SK-N-SH (cell line): ENCODE results near the gene EXOC4. TPM values are rescaled to one million over a fixed set of nuclear protein-coding genes. Genes with fewer than 3 reads are reported as not detected.

Experiments
- CTCF ChIA-PET: fragments of 300-600, 350-600 bp; formaldehyde crosslinking; extraction: SDS; loops from one replicate; lab custom pipeline; 2021; lab: Yijun Ruan, JAX
- POLR2A ChIA-PET: fragments of 350-600 bp; sonication (Branson Sonifier 250); formaldehyde crosslinking; extraction: SDS; loops from one replicate; lab custom pipeline; 2020; ENCODE audit warnings: antibody characterized with exemption, inconsistent platforms; lab: Yijun Ruan, JAX
- DNase-seq: peaks from one replicate; pipeline ENCODE4 v3.0.0; 2012
- H2AFZ ChIP-seq: fragments of 200-600 bp; sonication (generic); 2 replicates; pipeline ENCODE4 v1.8.1; 2016; ENCODE audit warnings: antibody characterized with exemption, mild to moderate bottlenecking, low read depth
- H3F3A ChIP-seq: fragments of 200-600 bp; sonication (generic); replicated peaks from 2 replicates; pipeline ENCODE3; 2016; ENCODE audit warnings: antibody characterized with exemption, mild to moderate bottlenecking; ENCODE audit not compliant: insufficient read depth
- H3K27ac ChIP-seq, 2 experiments: fragments of 200-500 bp in 1 of 2; fragments of 200-600 bp in 1 of 2; sonication (Bioruptor generic) in 1 of 2; sonication (generic), shearing (Covaris generic) in 1 of 2; 2 replicates each; pipeline versions ENCODE4 v1.5.1 to v1.6.1; 2014 to 2016; ENCODE audit warnings: low read depth in 2 of 2, inconsistent platforms in 1 of 2, low read length in 1 of 2, mild to moderate bottlenecking in 1 of 2, mixed read lengths in 1 of 2
- H3K27me3 ChIP-seq: fragments of 200-600 bp; sonication (generic), shearing (Covaris generic); 2 replicates; pipeline ENCODE4 v1.6.1; 2016; ENCODE audit warnings: mixed run types; ENCODE audit not compliant: insufficient read depth
- H3K36me3 ChIP-seq, 2 experiments: fragments of 200-500 bp in 1 of 2; fragments of 200-600 bp in 1 of 2; sonication (Bioruptor generic) in 1 of 2; sonication (generic) in 1 of 2; replicated peaks in 1 of 2; 2 replicates each; pipeline versions ENCODE3 to v1.5.1; 2014 to 2016; ENCODE audit warnings: low read length in 1 of 2, mild to moderate bottlenecking in 1 of 2; ENCODE audit not compliant: insufficient read depth in 2 of 2, control insufficient read depth in 1 of 2
- H3K4me1 ChIP-seq, 2 experiments: fragments of 200-500 bp in 1 of 2; fragments of 200-600 bp in 1 of 2; sonication (Bioruptor generic) in 1 of 2; sonication (generic), shearing (Covaris generic) in 1 of 2; 2 replicates each; pipeline versions ENCODE4 v1.5.1 to v1.6.1; 2014 to 2016; ENCODE audit warnings: low read depth in 1 of 2, low read length in 1 of 2, mixed run types in 1 of 2; ENCODE audit not compliant: insufficient read depth in 2 of 2, control insufficient read depth in 1 of 2
- H3K4me2 ChIP-seq: fragments of 200-600 bp; sonication (generic), shearing (Covaris generic); 2 replicates; pipeline ENCODE4 v1.6.1; 2017; ENCODE audit warnings: mixed run types
- H3K4me3 ChIP-seq, 2 experiments: fragments of 200-500 bp in 1 of 2; fragments of 200-600 bp in 1 of 2; sonication (Bioruptor generic) in 1 of 2; sonication (generic), shearing (Covaris generic) in 1 of 2; 2 replicates each; pipeline versions ENCODE4 v1.5.1 to v1.8.1; 2014 to 2016; ENCODE audit warnings: low read depth in 2 of 2, inconsistent platforms in 1 of 2, low read length in 1 of 2, mild to moderate bottlenecking in 1 of 2, mixed read lengths in 1 of 2, moderate library complexity in 1 of 2
- H3K79me2 ChIP-seq: fragments of 200-600 bp; sonication (generic); 2 replicates; pipeline ENCODE4 v1.8.1; 2017; ENCODE audit warnings: mild to moderate bottlenecking; ENCODE audit not compliant: insufficient read depth
- H3K9ac ChIP-seq: fragments of 200-600 bp; sonication (generic); 2 replicates; pipeline ENCODE4 v1.6.1; 2017; ENCODE audit warnings: mixed run types
- H3K9me2 ChIP-seq: fragments of 200-600 bp; sonication (generic); 2 replicates; pipeline ENCODE4 v1.6.1; 2017; ENCODE audit warnings: mixed run types
- H3K9me3 ChIP-seq: fragments of 200-600 bp; sonication (generic); 2 replicates; pipeline ENCODE4 v1.6.1; 2017; ENCODE audit warnings: mixed run types, mild to moderate bottlenecking, moderate library complexity
- H4K20me1 ChIP-seq: fragments of 200-600 bp; sonication (generic); 2 replicates; pipeline ENCODE4 v1.6.1; 2017; ENCODE audit warnings: mild to moderate bottlenecking, mixed run types; ENCODE audit not compliant: insufficient read depth
- CHD2 ChIP-seq: fragments of 150-350 bp; IDR thresholded peaks from 2 replicates; pipeline ENCODE4 v1.6.1; 2018; ENCODE audit warnings: low read length; ENCODE audit not compliant: partially characterized antibody
- EP300 ChIP-seq, 2 experiments: IDR thresholded peaks; 2 replicates each; pipeline versions ENCODE4 v1.4.0 to v1.6.1; 2012; ENCODE audit warnings: borderline replicate concordance in 1 of 2, low read depth in 1 of 2, low read length in 1 of 2
- EZH2phosphoT487 ChIP-seq: fragments of 200-600 bp; sonication (generic); IDR thresholded peaks from 2 replicates; pipeline ENCODE4 v1.6.1; 2017; ENCODE audit warnings: low read depth, mixed run types, mild to moderate bottlenecking, antibody characterized with exemption, moderate library complexity, borderline replicate concordance
- GATA2 ChIP-seq: sonication (generic); formaldehyde crosslinking; IDR thresholded peaks from 2 replicates; pipeline ENCODE4 v1.5.0; 2020; ENCODE audit warnings: mild to moderate bottlenecking, missing genetic modification reagents
- MEF2A ChIP-seq: IDR thresholded peaks from 2 replicates; pipeline ENCODE4 v1.4.0; 2012; ENCODE audit warnings: low read depth, borderline replicate concordance
- SIN3A ChIP-seq: IDR thresholded peaks from 2 replicates; pipeline ENCODE4 v1.6.1; 2012; ENCODE audit warnings: low read depth, mild to moderate bottlenecking, low read length, moderate library complexity, borderline replicate concordance
- TAF1 ChIP-seq: IDR thresholded peaks from 2 replicates; pipeline ENCODE4 v1.6.1; 2012; ENCODE audit warnings: low read depth, mild to moderate bottlenecking, low read length, moderate library complexity, borderline replicate concordance
- TCF12 ChIP-seq: IDR thresholded peaks from 2 replicates; pipeline ENCODE4 v1.4.0; 2012
- WGBS: methylation state at CpG from one replicate; pipeline ENCODE4 v1.1.6; 2017; ENCODE audit warnings: low lambda C conversion rate; 5-methylcytosine and 5-hydroxymethylcytosine counted together
- polyA plus RNA-seq, 3 experiments: library from polyadenylated mRNA; depleted of rRNA; stranded (reverse); fragments of >200 nt; gene quantifications; 2 replicates each; pipeline ENCODE4 v1.2.3, GENCODE V29; 2012
- TF ChIP-seq, protein P1 (sequence below): fragments of 150-350 bp; IDR thresholded peaks from 2 replicates; pipeline ENCODE4 v1.6.1; 2016; ENCODE audit warnings: mild to moderate bottlenecking, low read depth, low read length
- TF ChIP-seq, protein P2 (sequence below): IDR thresholded peaks from 2 replicates; pipeline ENCODE4 v1.4.0; 2012; ENCODE audit warnings: low read depth
- TF ChIP-seq, protein P3 (sequence below): fragments of 150-350 bp; IDR thresholded peaks from 2 replicates; pipeline ENCODE4 v1.6.1; 2017; ENCODE audit warnings: antibody characterized with exemption, low read length, low read depth, borderline replicate concordance
- TF ChIP-seq, protein P4 (sequence below): IDR thresholded peaks from 2 replicates; pipeline ENCODE4 v1.4.0; 2012; ENCODE audit warnings: low read depth, borderline replicate concordance

EXOC4 gene
- polyA plus RNA-seq, 1 of the 3 experiments (the other 2 are of a cell fraction) = 37.3 TPM

DNA sequence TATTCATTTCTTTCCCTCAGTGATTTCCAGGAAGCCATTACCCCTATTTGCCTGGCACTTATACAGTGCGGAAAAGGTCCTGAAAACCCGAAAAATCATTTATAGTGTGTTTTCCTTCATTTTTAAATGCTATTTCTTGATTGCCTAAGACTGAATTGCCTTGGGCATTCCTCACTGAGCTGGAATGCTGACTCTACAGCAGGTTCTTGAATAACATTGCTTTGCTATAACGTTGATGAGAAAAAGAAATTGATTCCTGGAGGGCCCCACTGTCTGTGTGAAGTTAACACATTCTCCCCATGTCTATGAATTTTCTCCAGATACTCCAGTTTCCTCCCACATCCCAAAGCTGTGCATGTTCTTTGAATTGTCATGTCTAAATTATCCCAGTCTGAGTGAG lies 308.5 kb downstream of the EXOC4 start (continued):
- TF ChIP-seq, protein P1, sequence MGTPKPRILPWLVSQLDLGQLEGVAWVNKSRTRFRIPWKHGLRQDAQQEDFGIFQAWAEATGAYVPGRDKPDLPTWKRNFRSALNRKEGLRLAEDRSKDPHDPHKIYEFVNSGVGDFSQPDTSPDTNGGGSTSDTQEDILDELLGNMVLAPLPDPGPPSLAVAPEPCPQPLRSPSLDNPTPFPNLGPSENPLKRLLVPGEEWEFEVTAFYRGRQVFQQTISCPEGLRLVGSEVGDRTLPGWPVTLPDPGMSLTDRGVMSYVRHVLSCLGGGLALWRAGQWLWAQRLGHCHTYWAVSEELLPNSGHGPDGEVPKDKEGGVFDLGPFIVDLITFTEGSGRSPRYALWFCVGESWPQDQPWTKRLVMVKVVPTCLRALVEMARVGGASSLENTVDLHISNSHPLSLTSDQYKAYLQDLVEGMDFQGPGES = no peak

DNA sequence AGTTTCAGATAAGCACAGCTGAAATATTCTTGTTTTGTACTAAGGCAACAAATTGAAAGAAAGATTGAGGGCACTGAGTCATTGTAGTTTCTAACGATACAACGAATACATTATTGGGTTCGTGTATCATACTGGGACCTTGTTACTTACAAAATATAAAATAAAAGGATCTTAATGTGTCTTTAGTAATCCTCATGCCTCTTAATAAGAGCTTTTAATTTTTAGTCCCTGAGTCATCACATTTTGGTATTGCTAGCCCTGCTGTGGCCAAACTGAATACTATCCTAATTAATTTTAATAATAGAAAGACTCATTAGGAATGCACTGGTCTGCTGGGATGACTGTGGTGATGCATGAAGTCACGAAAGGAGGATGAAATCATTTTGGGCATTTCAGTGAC lies 309.7 kb downstream of the EXOC4 start:
- Histone ChIP-seq H3K36me3 (peaks cover 4 to 22% of the 10 kb centered on the region in 2 experiments), H3K4me1 (peaks cover 3 to 29% of the 10 kb centered on the region in 2 experiments; a peak in 3 of 4 replicates), H3K27me3 (no peaks in the 10 kb centered on the region), H4K20me1 (no peaks in the 10 kb centered on the region; the same call in 1 of the 2 replicates), H3K4me2 (no peak overlapping the region), H3K79me2 (peaks cover 8% of the 10 kb centered on the region; the same call in 1 of the 2 replicates), H3K9me2 (no peaks in the 10 kb centered on the region), H3F3A (peaks cover 10% of the 10 kb centered on the region), H3K27ac (peak overlapping the region; percentile 19 to 66; a peak in 3 of 4 replicates), H3K9ac (no peak overlapping the region), H2AFZ (no peak overlapping the region), H3K9me3 (no peaks in the 10 kb centered on the region), H3K4me3 (no peak overlapping the region)
- TF ChIP-seq MEF2A = no peak
- TF ChIP-seq, protein P2, sequence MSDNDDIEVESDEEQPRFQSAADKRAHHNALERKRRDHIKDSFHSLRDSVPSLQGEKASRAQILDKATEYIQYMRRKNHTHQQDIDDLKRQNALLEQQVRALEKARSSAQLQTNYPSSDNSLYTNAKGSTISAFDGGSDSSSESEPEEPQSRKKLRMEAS = no peak
- TF ChIP-seq TCF12 = no peak
- TF ChIP-seq EZH2phosphoT487 = no peak
- DNase-seq = no peak
- 76% methylated on average over 4 of the region's 4 CpGs for WGBS
- CTCF ChIA-PET = interaction anchor here (0.6 to 1.0 kb wide), 3 partner anchors 15 to 292 kb away, joined by 3 to 4 read pairs (median 3); no protein-coding TSS in a partner anchor
- POLR2A ChIA-PET = no interaction called here

DNA sequence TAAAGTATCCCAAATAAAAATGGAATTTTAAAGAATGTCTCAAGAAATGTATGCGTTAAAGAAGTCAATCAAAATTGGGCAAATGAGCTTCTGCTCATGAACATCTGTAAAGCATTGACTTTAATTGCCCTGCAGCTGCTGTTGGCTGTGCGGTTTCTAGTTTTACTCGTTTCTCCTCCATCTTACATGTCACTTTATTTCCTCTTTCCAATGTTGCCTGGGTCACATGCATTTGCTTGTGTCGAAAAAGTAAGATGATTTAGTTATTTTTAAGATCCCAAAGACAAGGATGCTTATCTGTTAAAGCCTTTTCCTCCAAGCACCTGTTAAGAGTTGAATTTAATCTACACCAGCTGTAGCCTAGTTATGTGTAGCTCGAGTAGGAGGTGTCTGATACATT lies 310.4 kb downstream of the EXOC4 start:
- H3K27me3 ChIP-seq = no peaks in the 10 kb centered on the region
- peak in 1 of 2 experiments; percentile 16; a peak in 1 of 4 replicates for TF ChIP-seq EP300 (IDR thresholded peaks at IDR 0.05; ENCODE audit: borderline replicate concordance in 1 of 2, low read depth in 1 of 2, low read length in 1 of 2)
- TF ChIP-seq, protein P3, sequence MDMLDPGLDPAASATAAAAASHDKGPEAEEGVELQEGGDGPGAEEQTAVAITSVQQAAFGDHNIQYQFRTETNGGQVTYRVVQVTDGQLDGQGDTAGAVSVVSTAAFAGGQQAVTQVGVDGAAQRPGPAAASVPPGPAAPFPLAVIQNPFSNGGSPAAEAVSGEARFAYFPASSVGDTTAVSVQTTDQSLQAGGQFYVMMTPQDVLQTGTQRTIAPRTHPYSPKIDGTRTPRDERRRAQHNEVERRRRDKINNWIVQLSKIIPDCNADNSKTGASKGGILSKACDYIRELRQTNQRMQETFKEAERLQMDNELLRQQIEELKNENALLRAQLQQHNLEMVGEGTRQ = no peak
- TF ChIP-seq GATA2 (CRISPR knock-in tag) = 0 out of 2 replicates have a peak, but pooled peaks have one; percentile 19
- TF ChIP-seq TAF1 = no peak
- TF ChIP-seq, protein P4, sequence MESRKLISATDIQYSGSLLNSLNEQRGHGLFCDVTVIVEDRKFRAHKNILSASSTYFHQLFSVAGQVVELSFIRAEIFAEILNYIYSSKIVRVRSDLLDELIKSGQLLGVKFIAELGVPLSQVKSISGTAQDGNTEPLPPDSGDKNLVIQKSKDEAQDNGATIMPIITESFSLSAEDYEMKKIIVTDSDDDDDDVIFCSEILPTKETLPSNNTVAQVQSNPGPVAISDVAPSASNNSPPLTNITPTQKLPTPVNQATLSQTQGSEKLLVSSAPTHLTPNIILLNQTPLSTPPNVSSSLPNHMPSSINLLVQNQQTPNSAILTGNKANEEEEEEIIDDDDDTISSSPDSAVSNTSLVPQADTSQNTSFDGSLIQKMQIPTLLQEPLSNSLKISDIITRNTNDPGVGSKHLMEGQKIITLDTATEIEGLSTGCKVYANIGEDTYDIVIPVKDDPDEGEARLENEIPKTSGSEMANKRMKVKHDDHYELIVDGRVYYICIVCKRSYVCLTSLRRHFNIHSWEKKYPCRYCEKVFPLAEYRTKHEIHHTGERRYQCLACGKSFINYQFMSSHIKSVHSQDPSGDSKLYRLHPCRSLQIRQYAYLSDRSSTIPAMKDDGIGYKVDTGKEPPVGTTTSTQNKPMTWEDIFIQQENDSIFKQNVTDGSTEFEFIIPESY = no peak
- TF ChIP-seq CHD2 = peak; percentile 27
- no peak for TF ChIP-seq SIN3A
- TF ChIP-seq, all 33 proteins: peak for 3
- no peak overlapping the region for H3K4me2 ChIP-seq
- peaks cover 9% of the 10 kb centered on the region; the same call in 1 of the 2 replicates for H3K79me2 ChIP-seq
- ChIA-PET POLR2A (no interaction called here), CTCF (interaction anchor here (1.0 to 1.6 kb wide), 3 partner anchors 114 to 291 kb away, joined by 3 to 6 read pairs (median 4); no protein-coding TSS in a partner anchor)
- DNase-seq = no peak
- no peaks in the 10 kb centered on the region; the same call in 1 of the 2 replicates for H4K20me1 ChIP-seq
- H3K4me3 ChIP-seq = no peak overlapping the region
- H3K9me2 ChIP-seq = no peaks in the 10 kb centered on the region
- H3K4me1 ChIP-seq = peaks cover 3 to 29% of the 10 kb centered on the region in 2 experiments; a peak in 3 of 4 replicates
- peak overlapping the region in 1 of 2 experiments; percentile 66; a peak in 2 of 4 replicates for H3K27ac ChIP-seq
- no peak overlapping the region for H2AFZ ChIP-seq
- WGBS = 77% methylated on average over 5 of the region's 5 CpGs
- peaks cover 10% of the 10 kb centered on the region for H3F3A ChIP-seq
- H3K9me3 ChIP-seq = no peaks in the 10 kb centered on the region
- peaks cover 4 to 25% of the 10 kb centered on the region in 2 experiments for H3K36me3 ChIP-seq
- no peak overlapping the region for H3K9ac ChIP-seq
